Mammary epithelial cell (primary cell): ENCODE data around the gene ARPC1B.

Experiments used
- CTCF ChIP-seq, 2 donors: IDR thresholded peaks in 1 of 2; conservative IDR thresholded peaks in 1 of 2; 2 replicates each; pipeline ENCODE4 v1.5.1; 2011 to 2012; ENCODE audit warnings: inconsistent platforms in 2 of 2, low read length in 2 of 2, mild to moderate bottlenecking in 2 of 2, control low read depth in 1 of 2, low read depth in 1 of 2; ENCODE audit not compliant: insufficient read depth in 1 of 2; ENCODE audit errors: extremely low read depth in 1 of 2
- EZH2 ChIP-seq: IDR thresholded peaks from 2 replicates; pipeline ENCODE4 v1.6.1; 2012; ENCODE audit warnings: low read length, inconsistent platforms, borderline replicate concordance

GRCh38 chr7:99357701-99358490 lies 16.6 kb upstream of the ARPC1B start:
- no peak for TF ChIP-seq CTCF (conservative IDR thresholded peaks at IDR 0.05 in 1 of 2, IDR thresholded peaks at IDR 0.05 in 1 of 2; ENCODE audit: extremely low read depth in 1 of 2, insufficient read depth in 1 of 2, low read depth in 1 of 2, low read length in 2 of 2)
- TF ChIP-seq EZH2 = no peak
